GM12878 (cell line): ENCODE measurements around the gene ISG20L2. TPM values are rescaled to one million over a fixed set of nuclear protein-coding genes. Genes with fewer than 3 reads are reported as not detected.
A peak's percentile ranks its signal among the peaks of the same experiment; 100 is the strongest.

Experiments used
- ATF7 ChIP-seq: fragments of 450-650 bp; IDR thresholded peaks from 2 replicates; pipeline ENCODE4 v1.6.1; 2016; ENCODE audit warnings: low read depth, mild to moderate bottlenecking
- BCL11A ChIP-seq: IDR thresholded peaks from 2 replicates; pipeline ENCODE4 v1.6.1; 2011; ENCODE audit warnings: low read depth, low read length
- CBFB ChIP-seq: IDR thresholded peaks from 2 replicates; pipeline ENCODE4 v1.6.1; 2016; ENCODE audit warnings: antibody characterized with exemption, low read depth
- CHD2 ChIP-seq: IDR thresholded peaks from 2 replicates; pipeline ENCODE4 v1.6.1; 2011; ENCODE audit warnings: low read depth, low read length, improper control_type of control experiment, borderline replicate concordance
- ETV6 ChIP-seq, 2 experiments: fragments of 450-650 bp in 1 of 2; IDR thresholded peaks in 1 of 2; conservative IDR thresholded peaks in 1 of 2; 2 replicates each; pipeline ENCODE4 v1.6.1; 2014; ENCODE audit warnings: antibody characterized with exemption in 1 of 2, borderline replicate concordance in 1 of 2, low read depth in 1 of 2, mild to moderate bottlenecking in 1 of 2, moderate library complexity in 1 of 2
- GATAD2B ChIP-seq: fragments of 450-650 bp; conservative IDR thresholded peaks from 2 replicates; pipeline ENCODE4 v1.6.1; 2017; ENCODE audit warnings: low read depth, mild to moderate bottlenecking, moderate library complexity
- KLF5 ChIP-seq: fragments of 450-650 bp; IDR thresholded peaks from 2 replicates; pipeline ENCODE4 v1.6.1; 2014; ENCODE audit warnings: mild to moderate bottlenecking; ENCODE audit not compliant: partially characterized antibody
- MXI1 ChIP-seq: fragments of 150-350 bp; IDR thresholded peaks from 2 replicates; pipeline ENCODE4 v1.6.1; 2011; ENCODE audit warnings: low read depth, mild to moderate bottlenecking, inconsistent platforms, low read length, improper control_type of control experiment
- MYC ChIP-seq: IDR thresholded peaks from 2 replicates; pipeline ENCODE4 v1.6.1; 2011; ENCODE audit warnings: mild to moderate bottlenecking, low read length, moderate library complexity, inconsistent platforms; ENCODE audit not compliant: insufficient read depth, insufficient replicate concordance, insufficient read length, severe bottlenecking
- POLR2AphosphoS5 ChIP-seq: IDR thresholded peaks from 2 replicates; pipeline ENCODE4 v1.6.1; 2011; ENCODE audit warnings: mild to moderate bottlenecking, low read length, inconsistent platforms
- SMAD1 ChIP-seq: fragments of 450-650 bp; IDR thresholded peaks from 2 replicates; pipeline ENCODE4 v1.6.1; 2018; ENCODE audit warnings: mild to moderate bottlenecking, low read depth; ENCODE audit not compliant: partially characterized antibody
- SMARCA5 ChIP-seq: fragments of 450-650 bp; IDR thresholded peaks from 2 replicates; pipeline ENCODE4 v1.6.1; 2017; ENCODE audit warnings: mild to moderate bottlenecking
- SREBF1 ChIP-seq: IDR thresholded peaks from 2 replicates; pipeline ENCODE4 v1.6.1; 2012; ENCODE audit warnings: mild to moderate bottlenecking, low read length
- TCF12 ChIP-seq: IDR thresholded peaks from 2 replicates; pipeline ENCODE4 v1.6.1; 2011; ENCODE audit warnings: low read depth, mild to moderate bottlenecking, low read length
- ZNF207 ChIP-seq: fragments of 450-650 bp; IDR thresholded peaks from 2 replicates; pipeline ENCODE4 v1.6.1; 2014; ENCODE audit warnings: antibody characterized with exemption, mild to moderate bottlenecking, borderline replicate concordance
- ZNF217 ChIP-seq: fragments of 450-650 bp; IDR thresholded peaks from 2 replicates; pipeline ENCODE4 v1.6.1; 2017; ENCODE audit warnings: antibody characterized with exemption, mild to moderate bottlenecking
- ZZZ3 ChIP-seq: IDR thresholded peaks from 2 replicates; pipeline ENCODE4 v1.6.1; 2011; ENCODE audit warnings: low read depth; ENCODE audit not compliant: control insufficient read depth, insufficient read length
- polyA plus RNA-seq, 11 experiments: library from polyadenylated mRNA; depleted of rRNA in 4 of 11; unstranded in 6 of 11; stranded (reverse) in 5 of 11; fragments of >200 nt; fragmentation: Nextera tagmentation in 4 of 11; fragmentation: Illumina TruSeq in 1 of 11; extraction: Ambion mirVana in 4 of 11; extraction: Trizol in 1 of 11; gene quantifications; 1 replicate in 1 of 11; 2 replicates in 10 of 11; pipeline versions ENCODE4 v1.2.1 to v1.2.3, GENCODE V29; 2011 to 2016; ENCODE audit warnings: inconsistent platforms in 2 of 11, missing spikeins in 2 of 11, low read depth in 1 of 11
- total RNA-seq, 4 experiments: library from RNA; depleted of rRNA in 3 of 4; stranded (reverse); fragments of >200 nt in 3 of 4; fragmentation: Illumina TruSeq in 1 of 4; extraction: Trizol in 1 of 4; gene quantifications; 2 replicates each; pipeline versions ENCODE4 v1.2.1 to v1.2.3, GENCODE V29; 2013 to 2021
- TF ChIP-seq, protein P1 (sequence below): fragments of 450-650 bp; IDR thresholded peaks from 2 replicates; pipeline ENCODE4 v1.6.1; 2018; ENCODE audit warnings: mild to moderate bottlenecking, low read depth, moderate library complexity; ENCODE audit not compliant: partially characterized antibody
- TF ChIP-seq, protein P2 (sequence below): IDR thresholded peaks from 2 replicates; pipeline ENCODE4 v1.6.1; 2011; ENCODE audit warnings: low read depth, mild to moderate bottlenecking, low read length, moderate library complexity, borderline replicate concordance; ENCODE audit errors: extremely low read depth
- TF ChIP-seq, protein P3 (sequence below): fragments of 150-350 bp; IDR thresholded peaks from 2 replicates; pipeline ENCODE4 v1.6.1; 2014; ENCODE audit warnings: mild to moderate bottlenecking, low read depth, low read length
- TF ChIP-seq, protein P4 (sequence below): fragments of 450-650 bp; IDR thresholded peaks from 2 replicates; pipeline ENCODE4 v1.6.1; 2016; ENCODE audit warnings: mild to moderate bottlenecking, moderate library complexity, borderline replicate concordance

ISG20L2 gene
- total and polyA plus RNA-seq, 10 of the 15 experiments (the other 5 are each of a cell fraction or from before 2014, with no cell fraction given), result 16.4 to 111 (median 48.0) TPM

DNA sequence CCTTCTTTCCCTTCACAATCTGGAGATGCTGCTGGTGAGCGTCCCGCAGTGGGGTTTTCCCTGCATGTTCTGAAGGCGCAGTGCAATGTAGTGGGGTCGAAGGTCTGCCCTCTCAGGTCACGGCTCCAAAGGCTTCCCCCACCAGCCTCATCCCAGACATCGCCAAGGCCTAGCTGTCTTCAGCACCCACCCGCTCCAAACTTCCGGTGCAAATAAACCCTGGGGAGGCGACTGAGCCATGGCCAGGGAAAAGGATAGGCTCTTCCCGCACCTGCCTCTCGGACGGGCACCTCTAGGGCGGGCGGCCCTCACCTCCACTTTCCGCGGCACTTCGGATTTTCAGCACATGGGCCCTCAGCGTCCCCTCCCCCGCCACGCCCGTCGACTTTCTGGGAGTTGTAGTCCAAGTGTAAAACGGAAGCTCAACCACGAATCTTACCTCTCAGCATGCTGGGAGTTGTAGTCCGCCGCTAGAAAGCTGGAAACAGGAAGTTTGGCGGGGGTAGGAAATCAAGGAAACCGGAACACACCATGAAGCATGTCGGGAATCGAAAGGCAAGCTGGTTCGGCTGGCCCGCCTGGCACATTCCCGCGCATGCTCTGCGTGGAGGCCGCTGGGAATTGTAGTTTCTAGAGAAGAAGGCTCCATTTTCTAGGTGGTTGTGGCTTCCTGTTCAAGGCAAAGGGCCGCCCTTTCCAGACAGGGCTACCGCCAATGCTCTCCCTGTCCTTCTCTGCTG lies 12.3 kb upstream of the ISG20L2 start, which contains the start of gene MRPL24 (continued):
- TF ChIP-seq MXI1 (peak; percentile 98), CHD2 (peak; percentile 96), SREBF1 (peak; percentile 94), BCL11A (no peak), ZNF217 (no peak), KLF5 (peak; percentile 85), TCF12 (peak; percentile 67; the same call in 1 of the 2 replicates), POLR2AphosphoS5 (peak; percentile 60), ATF7 (peak; percentile 69; the same call in 1 of the 2 replicates), SMARCA5 (no peak), SMAD1 (no peak), GATAD2B (0 out of 2 replicates have a peak, but pooled peaks have one; percentile 42), ZNF207 (peak; percentile 97), ETV6 (conservative IDR thresholded peaks at IDR 0.05 in 1 of 2, IDR thresholded peaks at IDR 0.05 in 1 of 2; ENCODE audit: borderline replicate concordance in 1 of 2, low read depth in 1 of 2) (peak in 1 of 2 experiments; percentile 70; a peak in 1 of 4 replicates), CBFB (peak; percentile 33; the same call in 1 of the 2 replicates), MYC (no peak), ZZZ3 (no peak)
- TF ChIP-seq, protein P1, sequence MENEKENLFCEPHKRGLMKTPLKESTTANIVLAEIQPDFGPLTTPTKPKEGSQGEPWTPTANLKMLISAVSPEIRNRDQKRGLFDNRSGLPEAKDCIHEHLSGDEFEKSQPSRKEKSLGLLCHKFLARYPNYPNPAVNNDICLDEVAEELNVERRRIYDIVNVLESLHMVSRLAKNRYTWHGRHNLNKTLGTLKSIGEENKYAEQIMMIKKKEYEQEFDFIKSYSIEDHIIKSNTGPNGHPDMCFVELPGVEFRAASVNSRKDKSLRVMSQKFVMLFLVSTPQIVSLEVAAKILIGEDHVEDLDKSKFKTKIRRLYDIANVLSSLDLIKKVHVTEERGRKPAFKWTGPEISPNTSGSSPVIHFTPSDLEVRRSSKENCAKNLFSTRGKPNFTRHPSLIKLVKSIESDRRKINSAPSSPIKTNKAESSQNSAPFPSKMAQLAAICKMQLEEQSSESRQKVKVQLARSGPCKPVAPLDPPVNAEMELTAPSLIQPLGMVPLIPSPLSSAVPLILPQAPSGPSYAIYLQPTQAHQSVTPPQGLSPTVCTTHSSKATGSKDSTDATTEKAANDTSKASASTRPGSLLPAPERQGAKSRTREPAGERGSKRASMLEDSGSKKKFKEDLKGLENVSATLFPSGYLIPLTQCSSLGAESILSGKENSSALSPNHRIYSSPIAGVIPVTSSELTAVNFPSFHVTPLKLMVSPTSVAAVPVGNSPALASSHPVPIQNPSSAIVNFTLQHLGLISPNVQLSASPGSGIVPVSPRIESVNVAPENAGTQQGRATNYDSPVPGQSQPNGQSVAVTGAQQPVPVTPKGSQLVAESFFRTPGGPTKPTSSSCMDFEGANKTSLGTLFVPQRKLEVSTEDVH, result peak; percentile 91
- TF ChIP-seq, protein P2, sequence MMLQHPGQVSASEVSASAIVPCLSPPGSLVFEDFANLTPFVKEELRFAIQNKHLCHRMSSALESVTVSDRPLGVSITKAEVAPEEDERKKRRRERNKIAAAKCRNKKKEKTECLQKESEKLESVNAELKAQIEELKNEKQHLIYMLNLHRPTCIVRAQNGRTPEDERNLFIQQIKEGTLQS, result peak; percentile 64; the same call in 1 of the 2 replicates
- TF ChIP-seq, protein P3, sequence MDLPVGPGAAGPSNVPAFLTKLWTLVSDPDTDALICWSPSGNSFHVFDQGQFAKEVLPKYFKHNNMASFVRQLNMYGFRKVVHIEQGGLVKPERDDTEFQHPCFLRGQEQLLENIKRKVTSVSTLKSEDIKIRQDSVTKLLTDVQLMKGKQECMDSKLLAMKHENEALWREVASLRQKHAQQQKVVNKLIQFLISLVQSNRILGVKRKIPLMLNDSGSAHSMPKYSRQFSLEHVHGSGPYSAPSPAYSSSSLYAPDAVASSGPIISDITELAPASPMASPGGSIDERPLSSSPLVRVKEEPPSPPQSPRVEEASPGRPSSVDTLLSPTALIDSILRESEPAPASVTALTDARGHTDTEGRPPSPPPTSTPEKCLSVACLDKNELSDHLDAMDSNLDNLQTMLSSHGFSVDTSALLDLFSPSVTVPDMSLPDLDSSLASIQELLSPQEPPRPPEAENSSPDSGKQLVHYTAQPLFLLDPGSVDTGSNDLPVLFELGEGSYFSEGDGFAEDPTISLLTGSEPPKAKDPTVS, result no peak; the same call in none of the 2 replicates
- TF ChIP-seq, protein P4, sequence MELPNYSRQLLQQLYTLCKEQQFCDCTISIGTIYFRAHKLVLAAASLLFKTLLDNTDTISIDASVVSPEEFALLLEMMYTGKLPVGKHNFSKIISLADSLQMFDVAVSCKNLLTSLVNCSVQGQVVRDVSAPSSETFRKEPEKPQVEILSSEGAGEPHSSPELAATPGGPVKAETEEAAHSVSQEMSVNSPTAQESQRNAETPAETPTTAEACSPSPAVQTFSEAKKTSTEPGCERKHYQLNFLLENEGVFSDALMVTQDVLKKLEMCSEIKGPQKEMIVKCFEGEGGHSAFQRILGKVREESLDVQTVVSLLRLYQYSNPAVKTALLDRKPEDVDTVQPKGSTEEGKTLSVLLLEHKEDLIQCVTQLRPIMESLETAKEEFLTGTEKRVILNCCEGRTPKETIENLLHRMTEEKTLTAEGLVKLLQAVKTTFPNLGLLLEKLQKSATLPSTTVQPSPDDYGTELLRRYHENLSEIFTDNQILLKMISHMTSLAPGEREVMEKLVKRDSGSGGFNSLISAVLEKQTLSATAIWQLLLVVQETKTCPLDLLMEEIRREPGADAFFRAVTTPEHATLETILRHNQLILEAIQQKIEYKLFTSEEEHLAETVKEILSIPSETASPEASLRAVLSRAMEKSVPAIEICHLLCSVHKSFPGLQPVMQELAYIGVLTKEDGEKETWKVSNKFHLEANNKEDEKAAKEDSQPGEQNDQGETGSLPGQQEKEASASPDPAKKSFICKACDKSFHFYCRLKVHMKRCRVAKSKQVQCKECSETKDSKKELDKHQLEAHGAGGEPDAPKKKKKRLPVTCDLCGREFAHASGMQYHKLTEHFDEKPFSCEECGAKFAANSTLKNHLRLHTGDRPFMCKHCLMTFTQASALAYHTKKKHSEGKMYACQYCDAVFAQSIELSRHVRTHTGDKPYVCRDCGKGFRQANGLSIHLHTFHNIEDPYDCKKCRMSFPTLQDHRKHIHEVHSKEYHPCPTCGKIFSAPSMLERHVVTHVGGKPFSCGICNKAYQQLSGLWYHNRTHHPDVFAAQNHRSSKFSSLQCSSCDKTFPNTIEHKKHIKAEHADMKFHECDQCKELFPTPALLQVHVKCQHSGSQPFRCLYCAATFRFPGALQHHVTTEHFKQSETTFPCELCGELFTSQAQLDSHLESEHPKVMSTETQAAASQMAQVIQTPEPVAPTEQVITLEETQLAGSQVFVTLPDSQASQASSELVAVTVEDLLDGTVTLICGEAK, result peak; percentile 98
